Stimulated activated CD8-positive, alpha-beta memory T cell treated with anti-CD3 and anti-CD28 coated beads, Interleukin-15, amount 100 ng/mL, for 24 hours (primary cell): ENCODE measurements around the gene EHBP1L1.
"Not testable (repeated sequence)": the region's sequence is repeated elsewhere in the genome, so short reads cannot be mapped to it uniquely, and the experiment has no call there.

Experiments used
- DNase-seq: peaks from one replicate; pipeline ENCODE4 v3.0.0-alpha.2; 2020; ENCODE audit warnings: low read depth

EHBP1L1 gene

GRCh38 chr11:65636108-65637031, 60.5 kb downstream of the EHBP1L1 start:
- no peak for DNase-seq

- DNase-seq = no peak
Measured at GRCh38 chr11:65637032-65637557, 61.2 kb downstream of the EHBP1L1 start.

GRCh38 chr11:65637794-65638419, 62.1 kb downstream of the EHBP1L1 start, which contains the start of gene SIPA1:
Gene SIPA1 (plus strand): TSS chr11:65638101. CDS start chr11:65640922, 2,821 bp downstream.
- DNase-seq = peak; percentile 66

- not testable (repeated sequence) for DNase-seq
Measured at GRCh38 chr11:65639228-65639597, 63.4 kb downstream of the EHBP1L1 start.

- no peak for DNase-seq
Measured at GRCh38 chr11:65639623-65640482, 64.0 kb downstream of the EHBP1L1 start.

- no peak for DNase-seq
Measured at GRCh38 chr11:65640483-65641296, 64.8 kb downstream of the EHBP1L1 start.

GRCh38 chr11:65641297-65642013, 65.6 kb downstream of the EHBP1L1 start:
- no peak for DNase-seq
